ENCODE results near the gene MYH10.
"Not testable (repeated sequence)": the region's sequence is repeated elsewhere in the genome, so short reads cannot be mapped to it uniquely, and the experiment has no call there.

The MYH10 gene

DNA sequence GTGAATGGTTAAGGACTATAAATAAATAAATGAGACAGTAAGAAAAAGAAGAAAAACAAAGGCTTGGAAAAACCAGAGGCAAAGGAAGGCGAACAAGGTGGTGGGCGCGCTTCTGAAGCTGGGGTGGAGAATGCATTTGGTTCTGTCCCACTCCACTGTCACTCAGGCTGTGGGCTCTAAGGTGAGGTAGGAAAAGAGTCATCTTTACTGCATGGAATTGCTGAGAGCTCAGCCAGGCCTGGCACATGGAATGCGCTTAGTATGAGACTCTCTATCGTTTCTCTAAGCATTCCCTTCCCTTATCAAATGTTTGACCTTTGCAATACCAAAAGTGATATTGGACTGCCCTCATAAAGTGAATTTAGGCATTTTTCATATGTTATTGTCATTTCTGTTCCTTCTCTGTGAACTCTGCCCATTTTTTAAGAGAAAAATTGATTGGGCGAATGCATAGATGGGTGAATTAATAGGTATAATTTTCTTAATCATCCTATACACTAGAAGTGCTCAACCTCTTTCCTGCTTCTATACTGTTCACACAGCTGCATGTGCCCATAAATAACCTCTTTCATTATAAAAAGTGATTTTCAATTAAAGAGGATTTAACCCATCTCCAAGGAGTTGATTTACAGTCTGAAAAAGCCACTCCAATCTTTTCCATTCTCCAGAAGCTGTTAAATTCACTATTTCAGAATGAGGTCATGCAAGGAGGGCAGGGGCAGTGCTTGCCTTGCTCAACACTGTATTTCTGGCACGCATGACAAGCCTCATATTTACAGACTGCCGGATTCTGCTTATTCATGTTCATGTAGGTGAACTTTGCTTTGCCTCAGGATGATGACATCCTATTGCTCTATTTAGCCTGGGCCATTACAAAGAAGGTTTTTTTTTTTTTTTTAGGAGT lies 87.7 kb downstream of the MYH10 start:
- peaks cover 0 to 53% (median 16%) of the 10 kb centered on the region in 4 experiments for H3K36me3 ChIP-seq (ENCODE audit: control insufficient read depth in 4 of 4, insufficient read depth in 4 of 4, low read length in 3 of 4)
- H3K4me3 ChIP-seq (ENCODE audit: control insufficient read depth in 1 of 7, extremely low read depth in 1 of 7, insufficient read depth in 4 of 7, low read depth in 2 of 7, low read length in 6 of 7), result no peak overlapping the region
- ChIA-PET CTCF (no interaction called here), POLR2A (interaction anchor here (0.6 kb wide), 1 partner anchor 141 kb away, joined by 5 read pairs; no protein-coding TSS in a partner anchor)
- peak in 2 of 3 donors; percentile 2 to 4 for DNase-seq
- no peak overlapping the region for H3K27ac ChIP-seq (ENCODE audit: insufficient read depth in 1 of 2, low read depth in 1 of 2, low read length in 2 of 2, poor library complexity in 1 of 2, severe bottlenecking in 2 of 2)
- WGBS (ENCODE audit: insufficient coverage), result 96% methylated on average over 7 of the region's 8 CpGs
- H3K9me3 ChIP-seq (ENCODE audit: control extremely low read depth in 1 of 5, control insufficient read depth in 4 of 5, insufficient read depth in 2 of 5, low read depth in 1 of 5, low read length in 4 of 5), result no peaks in the 10 kb centered on the region
- no peaks in the 10 kb centered on the region for H3K4me1 ChIP-seq (ENCODE audit: control extremely low read depth in 1 of 4, control insufficient read depth in 4 of 4, insufficient read depth in 4 of 4, low read length in 3 of 4)
- no peaks in the 10 kb centered on the region for H3K27me3 ChIP-seq (replicated peaks in 2 of 5; ENCODE audit: control insufficient read depth in 4 of 5, insufficient read depth in 5 of 5, low read length in 4 of 5)

DNA sequence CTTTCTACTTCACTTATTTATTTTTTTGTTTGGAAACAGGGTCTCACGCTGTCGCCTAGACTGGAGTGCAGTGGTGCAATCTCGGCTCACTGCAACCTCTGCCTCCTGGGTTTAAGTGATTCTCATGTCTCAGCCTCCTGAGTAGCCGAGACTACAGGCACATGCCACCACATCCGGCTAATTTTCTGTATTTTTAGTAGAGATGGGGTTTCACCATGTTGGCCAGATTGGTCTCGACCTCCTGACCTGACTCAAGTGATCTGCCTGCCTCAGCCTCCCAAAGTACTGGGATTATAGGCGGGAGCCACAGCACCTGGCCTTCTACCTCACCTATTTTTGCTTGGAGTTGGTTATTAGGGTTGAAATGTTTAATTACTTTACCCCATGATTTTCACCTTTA lies 90.5 kb downstream of the MYH10 start:
- H3K27ac ChIP-seq (ENCODE audit: insufficient read depth in 1 of 2, low read depth in 1 of 2, low read length in 2 of 2, poor library complexity in 1 of 2, severe bottlenecking in 2 of 2); H3K9me3 ChIP-seq (ENCODE audit: control extremely low read depth in 1 of 5, control insufficient read depth in 4 of 5, insufficient read depth in 2 of 5, low read depth in 1 of 5, low read length in 4 of 5); H3K4me3 ChIP-seq (ENCODE audit: control insufficient read depth in 1 of 7, extremely low read depth in 1 of 7, insufficient read depth in 4 of 7, low read depth in 2 of 7, low read length in 6 of 7); H3K27me3 ChIP-seq (replicated peaks in 2 of 5; ENCODE audit: control insufficient read depth in 4 of 5, insufficient read depth in 5 of 5, low read length in 4 of 5); H3K4me1 ChIP-seq (ENCODE audit: control extremely low read depth in 1 of 4, control insufficient read depth in 4 of 4, insufficient read depth in 4 of 4, low read length in 3 of 4); POLR2A ChIA-PET; DNase-seq; CTCF ChIA-PET: not testable (repeated sequence)
- H3K36me3 ChIP-seq (ENCODE audit: control insufficient read depth in 4 of 4, insufficient read depth in 4 of 4, low read length in 3 of 4), result peaks cover 0 to 46% (median 13%) of the 10 kb centered on the region in 4 experiments
- WGBS (ENCODE audit: insufficient coverage), result 97% methylated on average over 3 of the region's 7 CpGs

DNA sequence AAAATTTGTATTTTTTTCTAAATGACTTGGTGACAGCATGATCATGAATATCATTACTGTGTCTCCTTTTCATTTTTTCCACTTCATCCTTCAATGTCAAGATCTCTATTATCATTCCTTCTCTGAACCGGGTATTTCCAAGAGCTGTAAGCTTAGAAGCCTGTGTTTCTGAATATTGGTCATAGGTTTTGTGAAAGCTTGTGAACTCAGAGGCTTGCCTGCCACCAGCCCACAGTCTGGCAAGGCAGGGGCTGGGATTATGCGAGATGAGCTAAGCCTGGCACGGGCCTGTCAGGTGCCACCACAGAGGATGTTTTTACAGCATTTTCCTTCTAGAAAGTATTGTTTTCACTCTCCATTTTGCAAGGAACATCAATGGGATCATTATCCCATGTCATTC lies 92.8 kb downstream of the MYH10 start:
- ChIA-PET POLR2A (no interaction called here), CTCF (no interaction called here)
- H3K9me3 ChIP-seq (ENCODE audit: control extremely low read depth in 1 of 5, control insufficient read depth in 4 of 5, insufficient read depth in 2 of 5, low read depth in 1 of 5, low read length in 4 of 5), result no peaks in the 10 kb centered on the region
- H3K4me3 ChIP-seq (ENCODE audit: control insufficient read depth in 1 of 7, extremely low read depth in 1 of 7, insufficient read depth in 4 of 7, low read depth in 2 of 7, low read length in 6 of 7), result no peak overlapping the region
- 70% methylated on average over 2 of the region's 3 CpGs for WGBS (ENCODE audit: insufficient coverage)
- no peak overlapping the region for H3K27ac ChIP-seq (ENCODE audit: insufficient read depth in 1 of 2, low read depth in 1 of 2, low read length in 2 of 2, poor library complexity in 1 of 2, severe bottlenecking in 2 of 2)
- H3K27me3 ChIP-seq (replicated peaks in 2 of 5; ENCODE audit: control insufficient read depth in 4 of 5, insufficient read depth in 5 of 5, low read length in 4 of 5), result no peaks in the 10 kb centered on the region
- H3K4me1 ChIP-seq (ENCODE audit: control extremely low read depth in 1 of 4, control insufficient read depth in 4 of 4, insufficient read depth in 4 of 4, low read length in 3 of 4), result no peaks in the 10 kb centered on the region
- H3K36me3 ChIP-seq (ENCODE audit: control insufficient read depth in 4 of 4, insufficient read depth in 4 of 4, low read length in 3 of 4), result peaks cover 0 to 51% (median 14%) of the 10 kb centered on the region in 4 experiments
- DNase-seq, result no peak

DNA sequence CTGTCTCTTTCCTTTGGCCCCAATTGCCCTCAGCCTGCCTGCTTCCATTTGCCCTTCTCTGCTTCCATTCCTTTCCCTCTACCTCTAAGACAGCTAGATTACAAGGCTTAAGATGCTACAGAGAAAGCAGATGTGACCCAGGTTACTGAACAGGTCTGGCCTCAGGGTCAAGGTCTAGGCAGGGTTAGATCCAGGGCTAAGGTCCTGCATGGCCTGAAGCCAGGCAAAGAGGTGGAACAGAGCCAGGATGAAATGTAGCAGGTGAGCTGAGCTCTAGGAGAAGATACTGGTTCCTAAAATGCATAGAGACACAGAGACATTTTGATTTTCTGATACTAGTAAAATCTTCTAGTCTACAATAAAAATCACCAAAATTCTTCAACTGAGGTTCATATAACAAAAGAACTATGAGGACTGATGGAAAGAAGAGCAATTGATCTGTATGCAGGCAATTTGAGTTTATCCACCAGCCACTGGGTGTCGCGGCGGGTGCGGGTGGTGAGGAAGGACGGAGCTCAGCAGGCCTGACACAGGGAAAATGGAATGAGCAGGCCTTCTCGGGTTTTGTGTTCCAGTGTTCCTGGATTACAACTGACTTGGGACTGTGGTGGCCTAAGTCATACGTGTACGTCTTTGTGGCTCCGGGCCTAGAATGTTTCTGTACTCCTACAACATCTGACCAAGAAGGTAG lies 95.9 kb downstream of the MYH10 start:
- Histone ChIP-seq H3K36me3 (ENCODE audit: control insufficient read depth in 4 of 4, insufficient read depth in 4 of 4, low read length in 3 of 4) (peaks cover 0 to 39% (median 16%) of the 10 kb centered on the region in 4 experiments), H3K4me3 (ENCODE audit: control insufficient read depth in 1 of 7, extremely low read depth in 1 of 7, insufficient read depth in 4 of 7, low read depth in 2 of 7, low read length in 6 of 7) (no peak overlapping the region), H3K4me1 (ENCODE audit: control extremely low read depth in 1 of 4, control insufficient read depth in 4 of 4, insufficient read depth in 4 of 4, low read length in 3 of 4) (no peaks in the 10 kb centered on the region), H3K27me3 (replicated peaks in 2 of 5; ENCODE audit: control insufficient read depth in 4 of 5, insufficient read depth in 5 of 5, low read length in 4 of 5) (no peaks in the 10 kb centered on the region), H3K27ac (ENCODE audit: insufficient read depth in 1 of 2, low read depth in 1 of 2, low read length in 2 of 2, poor library complexity in 1 of 2, severe bottlenecking in 2 of 2) (no peak overlapping the region), H3K9me3 (ENCODE audit: control extremely low read depth in 1 of 5, control insufficient read depth in 4 of 5, insufficient read depth in 2 of 5, low read depth in 1 of 5, low read length in 4 of 5) (no peaks in the 10 kb centered on the region)
- WGBS (ENCODE audit: insufficient coverage), result 99% methylated on average over 9 of the region's 9 CpGs
- no peak for DNase-seq
- ChIA-PET POLR2A (interaction anchor here (0.6 kb wide), 1 partner anchor 1665 kb away, joined by 5 read pairs; no protein-coding TSS in a partner anchor), CTCF (interaction anchor here (1.0 to 1.2 kb wide), 2 partner anchors 11 to 51 kb away, joined by 3 read pairs; no protein-coding TSS in a partner anchor)

DNA sequence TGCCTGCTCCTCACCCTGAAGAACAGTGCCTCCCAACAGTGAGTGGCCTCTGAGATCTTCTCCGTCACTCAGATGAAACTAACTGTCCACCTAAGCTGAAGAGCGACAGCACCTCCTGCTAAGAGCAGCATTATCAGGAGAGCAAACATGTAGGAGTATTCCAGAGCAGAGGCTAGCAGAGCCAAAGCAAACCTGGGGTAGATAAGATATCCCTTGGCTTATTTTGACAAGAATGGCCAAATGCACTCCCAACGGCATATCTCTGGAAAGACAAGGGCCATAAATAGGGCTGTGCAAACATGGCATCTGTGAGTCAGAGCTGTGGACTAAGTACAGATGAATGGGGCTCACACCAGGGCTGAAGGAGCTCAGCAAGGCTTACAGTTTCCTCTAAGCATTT lies 98.5 kb downstream of the MYH10 start:
- Histone ChIP-seq H3K4me1 (ENCODE audit: control extremely low read depth in 1 of 4, control insufficient read depth in 4 of 4, insufficient read depth in 4 of 4, low read length in 3 of 4) (no peaks in the 10 kb centered on the region), H3K27me3 (replicated peaks in 2 of 5; ENCODE audit: control insufficient read depth in 4 of 5, insufficient read depth in 5 of 5, low read length in 4 of 5) (no peaks in the 10 kb centered on the region), H3K9me3 (ENCODE audit: control extremely low read depth in 1 of 5, control insufficient read depth in 4 of 5, insufficient read depth in 2 of 5, low read depth in 1 of 5, low read length in 4 of 5) (no peaks in the 10 kb centered on the region), H3K4me3 (ENCODE audit: control insufficient read depth in 1 of 7, extremely low read depth in 1 of 7, insufficient read depth in 4 of 7, low read depth in 2 of 7, low read length in 6 of 7) (no peak overlapping the region), H3K27ac (ENCODE audit: insufficient read depth in 1 of 2, low read depth in 1 of 2, low read length in 2 of 2, poor library complexity in 1 of 2, severe bottlenecking in 2 of 2) (no peak overlapping the region), H3K36me3 (ENCODE audit: control insufficient read depth in 4 of 4, insufficient read depth in 4 of 4, low read length in 3 of 4) (peaks cover 0 to 43% (median 18%) of the 10 kb centered on the region in 4 experiments)
- WGBS (ENCODE audit: insufficient coverage), result 100% methylated on average over 3 of the region's 3 CpGs
- CTCF ChIA-PET, result interaction anchor here (1.2 kb wide), 1 partner anchor 215 kb away, joined by 3 read pairs; no protein-coding TSS in a partner anchor
- no peak for DNase-seq
- POLR2A ChIA-PET, result no interaction called here

DNA sequence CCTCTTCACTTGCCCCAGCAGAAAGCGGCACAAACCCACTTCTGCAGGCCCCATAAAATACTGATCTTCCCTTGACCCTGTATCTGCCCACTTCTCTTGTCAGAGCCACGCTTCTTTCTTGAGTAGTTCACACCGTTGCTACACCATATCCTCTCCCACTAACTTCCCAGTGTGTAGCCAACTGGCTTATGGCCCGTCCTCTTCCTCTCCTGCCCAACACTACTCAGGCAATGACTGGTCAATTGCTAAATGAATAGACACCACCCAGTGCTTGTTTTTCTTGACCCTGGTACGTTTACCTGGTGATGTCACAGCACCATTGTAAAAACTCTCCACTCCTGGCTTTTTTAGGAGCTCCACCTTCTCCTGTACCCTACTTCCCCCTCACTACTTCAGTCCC lies 107.9 kb downstream of the MYH10 start:
- Histone ChIP-seq H3K4me3 (ENCODE audit: control insufficient read depth in 1 of 7, extremely low read depth in 1 of 7, insufficient read depth in 4 of 7, low read depth in 2 of 7, low read length in 6 of 7) (no peak overlapping the region), H3K36me3 (ENCODE audit: control insufficient read depth in 4 of 4, insufficient read depth in 4 of 4, low read length in 3 of 4) (peaks cover 0 to 39% (median 15%) of the 10 kb centered on the region in 4 experiments), H3K9me3 (ENCODE audit: control extremely low read depth in 1 of 5, control insufficient read depth in 4 of 5, insufficient read depth in 2 of 5, low read depth in 1 of 5, low read length in 4 of 5) (no peaks in the 10 kb centered on the region), H3K4me1 (ENCODE audit: control extremely low read depth in 1 of 4, control insufficient read depth in 4 of 4, insufficient read depth in 4 of 4, low read length in 3 of 4) (no peaks in the 10 kb centered on the region), H3K27ac (ENCODE audit: insufficient read depth in 1 of 2, low read depth in 1 of 2, low read length in 2 of 2, poor library complexity in 1 of 2, severe bottlenecking in 2 of 2) (no peak overlapping the region), H3K27me3 (replicated peaks in 2 of 5; ENCODE audit: control insufficient read depth in 4 of 5, insufficient read depth in 5 of 5, low read length in 4 of 5) (no peaks in the 10 kb centered on the region)
- WGBS (ENCODE audit: insufficient coverage), result 90% methylated on average over 5 of the region's 5 CpGs
- POLR2A ChIA-PET, result no interaction called here
- no peak for DNase-seq
- CTCF ChIA-PET, result no interaction called here

DNA sequence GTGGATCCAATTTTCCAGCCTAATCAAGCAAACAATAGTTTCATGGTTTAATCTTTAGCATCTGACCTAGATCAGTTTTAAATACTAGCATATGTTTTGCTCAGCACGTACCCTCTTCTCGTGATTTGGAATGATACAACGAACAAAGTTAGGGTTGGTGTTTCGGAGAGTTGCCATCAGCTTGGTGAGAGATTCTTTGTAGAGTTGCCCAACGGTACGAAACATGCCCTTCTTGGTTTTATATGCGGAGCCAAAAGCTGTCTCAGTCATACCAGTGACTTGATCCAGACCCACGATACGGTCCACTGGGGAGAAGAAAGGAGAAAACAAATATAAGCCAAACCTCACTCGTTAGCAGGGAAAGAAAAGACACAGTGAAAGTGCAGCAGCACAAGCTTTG lies 109.5 kb downstream of the MYH10 start:
- Histone ChIP-seq H3K27me3 (replicated peaks in 2 of 5; ENCODE audit: control insufficient read depth in 4 of 5, insufficient read depth in 5 of 5, low read length in 4 of 5) (no peaks in the 10 kb centered on the region), H3K27ac (ENCODE audit: insufficient read depth in 1 of 2, low read depth in 1 of 2, low read length in 2 of 2, poor library complexity in 1 of 2, severe bottlenecking in 2 of 2) (no peak overlapping the region), H3K36me3 (ENCODE audit: control insufficient read depth in 4 of 4, insufficient read depth in 4 of 4, low read length in 3 of 4) (peaks cover 0 to 40% (median 16%) of the 10 kb centered on the region in 4 experiments), H3K4me1 (ENCODE audit: control extremely low read depth in 1 of 4, control insufficient read depth in 4 of 4, insufficient read depth in 4 of 4, low read length in 3 of 4) (no peaks in the 10 kb centered on the region), H3K4me3 (ENCODE audit: control insufficient read depth in 1 of 7, extremely low read depth in 1 of 7, insufficient read depth in 4 of 7, low read depth in 2 of 7, low read length in 6 of 7) (no peak overlapping the region), H3K9me3 (ENCODE audit: control extremely low read depth in 1 of 5, control insufficient read depth in 4 of 5, insufficient read depth in 2 of 5, low read depth in 1 of 5, low read length in 4 of 5) (no peaks in the 10 kb centered on the region)
- ChIA-PET CTCF (interaction anchor here (0.9 kb wide), 1 partner anchor 126 kb away, joined by 3 read pairs; no protein-coding TSS in a partner anchor), POLR2A (no interaction called here)
- WGBS (ENCODE audit: insufficient coverage), result 100% methylated on average over 8 of the region's 10 CpGs
- no peak for DNase-seq

Measured in common myeloid progenitor, CD34-positive (primary cell).